Neural progenitor cell (in vitro differentiated cells): ENCODE data around the gene PIWIL4.

Experiments
- EZH2 ChIP-seq: fragments of 200-600 bp; sonication (generic); IDR thresholded peaks from 2 replicates; pipeline ENCODE4 v1.6.1; 2017; ENCODE audit warnings: antibody characterized with exemption, mild to moderate bottlenecking, moderate library complexity
- EZH2phosphoT487 ChIP-seq: fragments of 200-600 bp; sonication (generic); IDR thresholded peaks from 2 replicates; pipeline ENCODE4 v1.6.1; 2017; ENCODE audit warnings: antibody characterized with exemption
- TF ChIP-seq, protein P1 (sequence below): fragments of 200-600 bp; sonication (generic); IDR thresholded peaks from 2 replicates; pipeline ENCODE4 v1.5.1; 2017; ENCODE audit warnings: antibody characterized with exemption, mild to moderate bottlenecking

GRCh38 chr11:94568717-94569116 is 1.5 kb downstream of the PIWIL4 start:
- TF ChIP-seq, protein P1, sequence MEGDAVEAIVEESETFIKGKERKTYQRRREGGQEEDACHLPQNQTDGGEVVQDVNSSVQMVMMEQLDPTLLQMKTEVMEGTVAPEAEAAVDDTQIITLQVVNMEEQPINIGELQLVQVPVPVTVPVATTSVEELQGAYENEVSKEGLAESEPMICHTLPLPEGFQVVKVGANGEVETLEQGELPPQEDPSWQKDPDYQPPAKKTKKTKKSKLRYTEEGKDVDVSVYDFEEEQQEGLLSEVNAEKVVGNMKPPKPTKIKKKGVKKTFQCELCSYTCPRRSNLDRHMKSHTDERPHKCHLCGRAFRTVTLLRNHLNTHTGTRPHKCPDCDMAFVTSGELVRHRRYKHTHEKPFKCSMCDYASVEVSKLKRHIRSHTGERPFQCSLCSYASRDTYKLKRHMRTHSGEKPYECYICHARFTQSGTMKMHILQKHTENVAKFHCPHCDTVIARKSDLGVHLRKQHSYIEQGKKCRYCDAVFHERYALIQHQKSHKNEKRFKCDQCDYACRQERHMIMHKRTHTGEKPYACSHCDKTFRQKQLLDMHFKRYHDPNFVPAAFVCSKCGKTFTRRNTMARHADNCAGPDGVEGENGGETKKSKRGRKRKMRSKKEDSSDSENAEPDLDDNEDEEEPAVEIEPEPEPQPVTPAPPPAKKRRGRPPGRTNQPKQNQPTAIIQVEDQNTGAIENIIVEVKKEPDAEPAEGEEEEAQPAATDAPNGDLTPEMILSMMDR: no peak
- TF ChIP-seq EZH2 (no peak), EZH2phosphoT487 (no peak)
